Right cardiac atrium (tissue), 5 donors: ENCODE measurements around the gene KRTAP12-3. TPM values are rescaled to one million over a fixed set of nuclear protein-coding genes. Genes with fewer than 3 reads are reported as not detected.
A peak's percentile ranks its signal among the peaks of the same experiment; 100 is the strongest.
"Not testable (repeated sequence)": the region's sequence is repeated elsewhere in the genome, so short reads cannot be mapped to it uniquely, and the experiment has no call there.

Experiments
- ATAC-seq, 2 donors: fragments of 200-7000 bp; cut with Tn5 transposase; one replicate each; pipeline versions ENCODE4 v1.8.0 to v1.9.1; 2020; ENCODE audit warnings: moderate library complexity in 2 of 2, mild to moderate bottlenecking in 1 of 2
- DNase-seq, 3 donors: peaks; one replicate each; pipeline ENCODE4 v3.0.0-alpha.2; 2020
- H3K27ac ChIP-seq: one replicate; pipeline ENCODE4 v1.5.1; 2013; ENCODE audit warnings: mild to moderate bottlenecking, low read length, control low read depth, moderate library complexity
- H3K27me3 ChIP-seq: one replicate; pipeline ENCODE4 v1.6.1; 2013; ENCODE audit not compliant: control insufficient read depth, insufficient read depth
- H3K4me1 ChIP-seq: one replicate; pipeline ENCODE4 v1.6.1; 2013; ENCODE audit warnings: low read length; ENCODE audit not compliant: control insufficient read depth, insufficient read depth
- H3K4me3 ChIP-seq: one replicate; pipeline ENCODE4 v1.5.1; 2013; ENCODE audit warnings: low read length, control low read depth
- H3K9me3 ChIP-seq: one replicate; pipeline ENCODE4 v1.6.1; 2013; ENCODE audit warnings: low read length; ENCODE audit not compliant: control insufficient read depth
- WGBS: extraction: QIAGEN DNeasy Blood & Tissue Kit; methylation state at CpG from one replicate; pipeline ENCODE4 v1.1.7; 2013; 5-methylcytosine and 5-hydroxymethylcytosine counted together
- intact Hi-C, 4 donors: fragments of 100-400 bp; cut with DNase I; formaldehyde crosslinking; loops; one replicate each; pipeline versions ENCODE4 v1.11.0 to v1.14.0; 2022 to 2023
- long read RNA-seq, 4 donors: library from polyadenylated mRNA; unstranded; transcript quantifications; one replicate each; pipeline ENCODE4 v2.0.0, GENCODE V29; 2020 to 2021
- polyA plus RNA-seq: library from polyadenylated mRNA; stranded (reverse); fragments of 200-250 nt; gene quantifications from one replicate; pipeline ENCODE4 v1.2.3, GENCODE V29; 2013
- total RNA-seq, 4 donors: library from RNA; stranded (reverse); fragmentation: NEBNext Ultra II Directional; extraction: Animal tissue kit (Norgen Biotek cat#: 25700); gene quantifications; one replicate each; pipeline ENCODE4 v1.2.1, GENCODE V29; 2021
- donor health status: healthy with polysubstance abuse.
- donor health status: DM: no; HTN: yes; CAD: no.
- donor health status: DM: no; HTN: no; CAD: no.
- donor health status: DM: no; HTN: yes; CAD: no; lungs with severe emphysema.
- donor health status: DM: yes; HTN: yes; CAD: no.

Gene KRTAP12-3, protein sequence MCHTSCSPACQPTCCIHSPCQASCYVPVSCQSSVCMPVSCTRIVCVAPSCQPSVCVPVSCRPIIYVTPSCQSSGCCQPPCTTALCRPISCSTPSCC
- total RNA-seq (not detected), polyA plus RNA-seq (not detected)
- long read RNA-seq, donor 1 = 0 reads
- long read RNA-seq, donor 2 = 0 reads
- long read RNA-seq, donor 3 = 0 reads
- long read RNA-seq, donor 4 = 0 reads

DNA sequence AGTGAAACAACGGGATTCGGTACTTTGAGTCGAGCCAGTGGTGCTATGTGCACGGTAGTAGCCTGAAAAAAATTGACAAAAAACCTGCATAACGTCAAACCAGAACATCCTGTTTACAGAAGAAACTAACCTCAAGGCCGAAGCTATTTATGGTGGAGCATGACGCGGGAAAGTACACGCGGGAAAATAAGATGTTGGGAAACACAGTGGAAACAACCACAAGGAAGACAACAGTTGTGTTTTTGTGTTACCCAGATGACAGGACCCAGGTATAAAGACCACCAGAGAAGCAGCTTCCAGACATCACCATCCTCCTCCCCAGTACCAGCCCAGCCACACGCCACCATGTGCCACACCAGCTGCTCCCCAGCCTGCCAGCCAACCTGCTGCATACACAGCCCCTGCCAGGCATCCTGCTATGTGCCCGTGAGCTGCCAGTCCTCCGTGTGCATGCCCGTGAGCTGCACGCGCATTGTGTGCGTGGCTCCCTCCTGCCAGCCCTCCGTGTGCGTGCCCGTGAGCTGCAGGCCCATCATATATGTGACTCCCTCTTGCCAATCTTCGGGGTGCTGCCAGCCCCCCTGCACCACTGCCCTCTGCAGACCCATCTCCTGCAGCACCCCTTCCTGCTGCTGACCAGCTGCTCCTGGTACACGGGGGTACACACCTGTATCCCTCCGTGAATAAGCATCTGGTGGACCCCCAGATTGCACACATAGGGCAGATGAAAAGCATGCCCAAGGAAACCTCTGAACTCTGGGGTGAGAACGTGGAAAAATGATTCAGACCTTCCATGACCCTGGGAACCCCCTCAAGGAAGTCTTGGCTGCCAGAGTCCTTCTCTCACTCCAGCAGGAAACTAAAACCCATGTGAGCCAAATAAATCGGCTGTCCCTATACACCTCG is at the start of gene KRTAP12-3:
TSS of gene KRTAP12-3 (plus strand) at position 298 of the 906 bp plus-strand sequence. CDS start at position 346, 48 bp downstream.
- 74% methylated on average over 26 of the region's 26 CpGs for WGBS
- no peaks in the 10 kb centered on the region for H3K4me1 ChIP-seq
- H3K27ac ChIP-seq = no peak within 1 kb of the TSS
- no peaks in the 10 kb centered on the region for H3K27me3 ChIP-seq
- H3K4me3 ChIP-seq = no peak within 1 kb of the TSS
- no peaks in the 10 kb centered on the region for H3K9me3 ChIP-seq
- intact Hi-C loops = no loop called here
- no peak for DNase-seq
- no peak for ATAC-seq

DNA sequence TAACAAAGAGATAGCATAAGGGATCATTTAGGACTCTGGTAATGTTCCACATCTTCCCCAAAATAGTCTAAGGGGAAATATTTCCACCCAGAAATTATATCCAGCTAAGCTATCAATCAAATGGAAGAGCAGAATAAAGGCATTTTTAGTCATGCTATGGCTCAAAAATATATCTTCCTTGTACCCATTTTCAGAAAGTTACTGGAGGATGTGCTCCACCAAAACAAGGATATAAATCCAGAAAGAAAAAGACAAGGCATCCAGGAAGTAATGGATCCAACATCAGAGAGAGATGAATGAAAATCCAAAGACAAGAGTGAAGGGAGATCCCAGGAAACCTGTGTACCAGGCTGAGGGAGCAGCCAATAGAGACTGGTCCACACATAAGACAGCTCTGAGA is 48.5 kb upstream of the KRTAP12-3 start:
- ATAC-seq = no peak
- H3K27me3 ChIP-seq = no peaks in the 10 kb centered on the region
- intact Hi-C loops = no loop called here

DNA sequence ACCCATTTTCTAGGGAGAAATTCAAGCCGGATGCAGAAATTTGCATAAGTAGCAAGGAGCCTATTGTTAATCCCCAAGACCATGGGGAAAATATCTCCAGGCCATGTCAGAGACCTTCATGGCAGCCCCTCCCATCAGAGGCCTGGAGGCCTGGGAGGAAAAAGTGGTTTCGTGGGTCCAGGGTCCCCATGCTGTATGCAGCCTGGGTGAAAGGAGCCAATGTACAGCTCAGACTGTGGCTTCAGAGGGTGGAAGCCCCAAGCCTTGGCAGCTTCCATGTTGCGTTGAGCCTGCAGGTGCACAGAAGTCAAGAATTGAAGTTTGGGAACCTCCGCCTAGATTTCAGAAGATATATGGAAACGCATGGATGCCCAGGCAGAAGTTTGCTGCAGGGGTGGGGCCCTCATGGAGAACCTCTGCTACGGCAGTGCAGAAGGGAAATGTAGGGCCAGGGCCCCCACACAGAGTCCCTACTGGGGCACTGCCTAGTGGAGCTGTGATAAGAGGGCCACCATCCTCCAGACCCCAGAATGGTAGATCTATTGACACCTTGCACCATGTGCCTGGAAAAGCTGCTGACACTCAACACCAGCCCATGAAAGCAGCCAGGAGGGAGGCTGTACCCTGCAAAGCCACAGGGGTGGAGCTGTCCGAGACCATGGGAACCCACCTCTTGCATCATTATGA is 47.4 kb upstream of the KRTAP12-3 start:
- H3K27me3 ChIP-seq, H3K9me3 ChIP-seq, H3K4me1 ChIP-seq, H3K4me3 ChIP-seq, ATAC-seq, intact Hi-C loops, H3K27ac ChIP-seq: not testable (repeated sequence)
- 90% methylated on average over 7 of the region's 7 CpGs for WGBS
- DNase-seq = peak in 1 of 3 donors; percentile 25

More for the DNA sequence above, 48.5 kb upstream of the KRTAP12-3 start:
- Histone ChIP-seq H3K4me3 (no peak overlapping the region), H3K4me1 (no peaks in the 10 kb centered on the region), H3K27ac (no peak overlapping the region), H3K9me3 (no peaks in the 10 kb centered on the region)
- no peak for DNase-seq

DNA sequence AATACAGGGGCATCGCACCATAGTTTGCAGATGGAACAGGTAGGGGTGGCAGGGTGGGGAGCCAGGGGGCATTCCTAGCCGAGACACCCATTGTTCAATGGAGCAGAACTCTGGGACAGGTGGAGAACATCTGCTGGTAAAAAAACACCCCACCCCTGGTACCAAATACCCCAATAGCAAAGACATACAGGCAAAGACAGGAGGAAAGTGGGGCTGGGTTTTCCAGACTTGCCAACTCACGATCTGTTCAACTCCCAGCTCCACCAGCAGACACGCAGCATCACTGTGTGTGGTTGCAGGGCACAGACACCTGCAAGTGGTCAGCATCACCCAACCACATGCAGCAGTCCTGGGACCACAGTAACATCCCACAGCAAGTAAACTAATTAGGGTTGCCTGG is 46.2 kb upstream of the KRTAP12-3 start:
- DNase-seq (no peak), ATAC-seq (no peak)
- H3K27ac ChIP-seq = no peak overlapping the region
- H3K4me3 ChIP-seq = no peak overlapping the region
- 82% methylated on average over 4 of the region's 4 CpGs for WGBS
- H3K9me3 ChIP-seq = no peaks in the 10 kb centered on the region
- intact Hi-C loops = no loop called here
- no peaks in the 10 kb centered on the region for H3K4me1 ChIP-seq
- H3K27me3 ChIP-seq = no peaks in the 10 kb centered on the region

DNA sequence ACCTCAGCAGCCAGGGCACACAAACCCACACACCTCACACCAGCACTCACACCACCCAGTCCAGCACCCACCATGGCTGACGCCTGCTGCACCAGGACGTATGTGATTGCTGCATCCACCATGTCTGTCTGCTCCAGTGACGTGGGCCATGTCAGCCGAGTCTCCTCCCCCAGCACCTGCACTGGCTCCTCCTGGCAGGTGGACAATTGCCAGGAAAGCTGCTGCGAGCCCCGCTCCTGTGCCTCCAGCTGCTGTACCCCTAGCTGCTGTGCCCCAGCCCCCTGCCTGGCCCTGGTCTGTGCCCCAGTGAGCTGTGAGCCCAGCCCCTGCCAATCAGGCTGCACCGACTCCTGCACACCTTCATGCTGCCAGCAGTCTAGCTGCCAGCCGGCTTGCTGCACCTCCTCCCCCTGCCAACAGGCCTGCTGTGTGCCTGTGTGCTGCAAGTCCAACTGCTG is 45.7 kb upstream of the KRTAP12-3 start, which contains the start of gene KRTAP10-8:
TSS of gene KRTAP10-8 (plus strand) at position 51 of the 458 bp plus-strand sequence. CDS start at position 73, 22 bp downstream.
- no peak within 1 kb of the TSS for H3K27ac ChIP-seq
- peak in 1 of 3 donors; percentile 28 for DNase-seq
- intact Hi-C loops = no loop called here
- no peaks in the 10 kb centered on the region for H3K27me3 ChIP-seq
- no peaks in the 10 kb centered on the region for H3K9me3 ChIP-seq
- no peak for ATAC-seq
- 93% methylated on average over 8 of the region's 8 CpGs for whole genome bisulfite sequencing
- no peaks in the 10 kb centered on the region for H3K4me1 ChIP-seq
- no peak within 1 kb of the TSS for H3K4me3 ChIP-seq

DNA sequence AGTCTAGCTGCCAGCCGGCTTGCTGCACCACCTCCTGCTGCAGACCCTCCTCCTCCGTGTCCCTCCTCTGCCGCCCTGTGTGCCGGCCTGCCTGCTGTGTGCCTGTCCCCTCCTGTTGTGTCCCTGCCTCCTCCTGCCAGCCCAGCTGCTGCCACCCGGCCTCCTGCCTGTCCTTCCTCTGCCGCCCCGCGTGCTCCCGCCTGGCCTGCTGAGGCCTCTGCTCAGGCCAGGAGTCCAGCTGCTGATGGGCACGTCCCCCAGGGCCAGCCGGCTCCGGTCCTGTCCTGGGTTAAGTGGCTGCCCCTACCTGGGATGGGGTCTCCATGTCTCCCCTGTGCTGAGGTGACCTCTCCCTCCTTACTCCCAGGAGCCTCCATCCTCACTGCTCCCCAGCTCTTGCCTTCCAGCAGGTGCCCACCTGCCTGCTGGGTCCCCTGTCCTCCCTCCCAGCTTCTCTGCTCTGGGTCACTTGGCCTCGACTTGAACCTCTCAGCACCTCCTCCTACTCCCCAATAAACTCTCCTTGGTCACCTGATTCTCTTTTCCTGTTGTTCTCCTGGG is 45.0 kb upstream of the KRTAP12-3 start:
- no peak overlapping the region for H3K27ac ChIP-seq
- ATAC-seq (no peak), DNase-seq (peak in 1 of 3 donors; percentile 38)
- no peaks in the 10 kb centered on the region for H3K27me3 ChIP-seq
- intact Hi-C loops = no loop called here
- no peak overlapping the region for H3K4me3 ChIP-seq
- no peaks in the 10 kb centered on the region for H3K4me1 ChIP-seq
- H3K9me3 ChIP-seq = no peaks in the 10 kb centered on the region
- 85% methylated on average over 13 of the region's 13 CpGs for WGBS

DNA sequence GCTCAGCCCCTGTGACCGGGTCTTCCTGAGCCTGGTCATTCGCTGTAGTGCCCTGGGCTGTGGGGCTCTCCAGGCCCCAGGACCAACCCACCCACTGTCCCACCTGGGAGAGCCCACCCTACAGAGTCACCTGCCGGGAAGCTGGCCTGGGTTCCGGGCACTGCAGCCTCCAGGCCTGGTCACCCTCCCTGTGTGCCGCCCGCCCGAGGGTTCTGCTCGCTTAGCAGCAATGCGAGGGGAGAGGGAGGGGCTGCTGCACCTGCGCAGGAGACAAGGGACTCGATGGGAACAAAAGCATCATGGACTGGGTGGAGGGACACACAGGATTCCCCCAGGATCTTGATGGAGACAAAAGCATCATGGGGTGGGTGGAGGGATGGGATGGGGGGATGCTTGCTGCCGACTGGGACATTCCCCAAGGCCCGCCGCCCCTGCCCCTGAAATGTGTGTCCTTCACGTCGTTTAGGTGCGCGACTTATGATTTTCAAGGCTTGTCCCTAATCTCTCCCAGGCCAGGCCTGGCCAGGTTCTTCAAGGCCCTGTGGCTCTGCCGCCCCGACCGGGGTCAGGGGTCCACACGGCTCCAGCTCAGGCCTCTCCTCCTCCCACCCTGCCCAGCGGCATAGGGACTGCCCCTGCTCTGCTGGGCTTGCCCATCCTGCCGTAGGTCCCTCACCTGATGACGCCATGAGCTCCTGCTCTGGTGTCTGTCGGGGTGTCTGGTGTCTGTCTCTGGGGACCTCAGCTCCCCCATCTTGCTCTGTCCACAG is 44.2 kb upstream of the KRTAP12-3 start:
- ATAC-seq (no peak), DNase-seq (peak in 1 of 3 donors; percentile 31)
- no peak overlapping the region for H3K27ac ChIP-seq
- H3K4me3 ChIP-seq = no peak overlapping the region
- intact Hi-C loops = no loop called here
- H3K9me3 ChIP-seq = no peaks in the 10 kb centered on the region
- no peaks in the 10 kb centered on the region for H3K4me1 ChIP-seq
- no peaks in the 10 kb centered on the region for H3K27me3 ChIP-seq
- WGBS = 86% methylated on average over 26 of the region's 26 CpGs

DNA sequence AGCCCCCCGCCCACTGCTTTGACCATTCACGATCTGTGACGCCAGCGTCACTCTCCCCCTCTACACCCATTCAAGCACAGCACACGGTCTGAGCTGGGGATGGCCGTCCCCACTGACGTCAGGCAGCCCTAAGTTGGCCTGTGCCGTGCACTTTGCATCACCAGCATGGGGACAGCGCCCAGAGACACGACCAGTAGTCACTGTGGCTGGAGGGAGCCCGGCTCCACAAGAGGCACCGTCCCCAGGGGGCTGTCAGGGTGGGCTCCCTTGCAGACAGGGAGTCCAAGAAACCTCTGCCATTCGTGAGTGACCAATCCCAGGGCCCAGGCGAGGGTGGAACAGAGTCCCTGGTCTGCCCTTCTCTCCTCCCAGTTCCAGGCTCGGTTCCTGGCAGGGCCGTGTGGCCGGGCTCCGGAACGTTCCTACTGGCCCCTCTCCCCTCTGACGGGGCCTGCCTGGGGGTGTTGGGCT is 43.5 kb upstream of the KRTAP12-3 start:
- intact Hi-C loops = no loop called here
- H3K27me3 ChIP-seq = no peaks in the 10 kb centered on the region
- no peak overlapping the region for H3K27ac ChIP-seq
- ATAC-seq = no peak
- H3K4me3 ChIP-seq = no peak overlapping the region
- no peaks in the 10 kb centered on the region for H3K9me3 ChIP-seq
- DNase-seq = peak in 1 of 3 donors; percentile 56
- 79% methylated on average over 20 of the region's 20 CpGs for WGBS
- H3K4me1 ChIP-seq = no peaks in the 10 kb centered on the region

DNA sequence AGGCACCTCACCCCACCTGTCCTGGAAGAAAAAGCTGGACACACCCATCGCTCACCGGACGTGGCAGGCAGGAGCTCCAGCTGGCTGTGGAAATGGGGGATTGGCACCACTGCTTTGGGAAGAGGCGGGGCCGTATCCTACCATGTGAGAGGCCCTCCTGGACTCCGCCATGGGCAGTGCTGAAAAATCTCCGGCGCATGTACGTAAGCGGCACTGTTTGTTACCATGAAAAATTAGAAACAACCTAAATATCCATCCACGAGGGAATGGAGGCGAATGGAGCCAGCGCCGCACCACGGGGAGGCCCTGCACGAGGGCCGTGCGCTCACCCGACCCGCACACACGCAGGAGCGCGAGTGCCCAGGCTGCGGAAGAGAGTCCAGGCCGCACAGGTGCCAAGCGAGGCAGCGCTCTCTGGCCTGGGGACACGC is 42.8 kb upstream of the KRTAP12-3 start:
- Histone ChIP-seq H3K27me3 (no peaks in the 10 kb centered on the region), H3K9me3 (no peaks in the 10 kb centered on the region), H3K4me3 (no peak overlapping the region), H3K4me1 (no peaks in the 10 kb centered on the region), H3K27ac (no peak overlapping the region)
- 91% methylated on average over 28 of the region's 28 CpGs for WGBS
- ATAC-seq (no peak), DNase-seq (peak in 1 of 3 donors; percentile 41)
- intact Hi-C loops = no loop called here

DNA sequence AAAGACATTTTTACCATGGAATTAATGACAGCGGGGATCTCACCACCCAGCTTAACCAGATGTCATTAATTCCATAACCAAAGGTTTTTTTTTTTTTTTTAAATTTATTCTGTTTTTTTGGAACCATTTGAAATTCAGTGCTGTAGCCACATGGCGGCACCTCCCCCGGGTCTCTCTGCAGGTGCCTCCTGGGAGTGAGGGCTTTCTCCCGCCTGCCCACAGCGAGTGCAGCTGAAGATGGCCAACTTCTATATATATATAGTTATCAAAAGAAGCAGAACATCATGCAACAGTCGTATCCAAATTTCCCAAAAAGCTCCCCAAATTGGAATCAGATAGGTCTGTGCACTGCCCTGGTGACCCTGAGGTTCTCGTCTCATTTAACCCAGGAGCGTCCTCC is 42.3 kb upstream of the KRTAP12-3 start:
- DNase-seq (no peak), ATAC-seq (no peak)
- WGBS = 78% methylated on average over 8 of the region's 8 CpGs
- no peaks in the 10 kb centered on the region for H3K27me3 ChIP-seq
- intact Hi-C loops = no loop called here
- no peaks in the 10 kb centered on the region for H3K9me3 ChIP-seq
- no peak overlapping the region for H3K4me3 ChIP-seq
- H3K4me1 ChIP-seq = no peaks in the 10 kb centered on the region
- no peak overlapping the region for H3K27ac ChIP-seq
